ENCODE results near the gene DYNC1H1. TPM values are rescaled to one million over a fixed set of nuclear protein-coding genes. Genes with fewer than 3 reads are reported as not detected.

DYNC1H1 gene
- total RNA-seq, 1 donor from 2014 or later, result 591 TPM

DNA sequence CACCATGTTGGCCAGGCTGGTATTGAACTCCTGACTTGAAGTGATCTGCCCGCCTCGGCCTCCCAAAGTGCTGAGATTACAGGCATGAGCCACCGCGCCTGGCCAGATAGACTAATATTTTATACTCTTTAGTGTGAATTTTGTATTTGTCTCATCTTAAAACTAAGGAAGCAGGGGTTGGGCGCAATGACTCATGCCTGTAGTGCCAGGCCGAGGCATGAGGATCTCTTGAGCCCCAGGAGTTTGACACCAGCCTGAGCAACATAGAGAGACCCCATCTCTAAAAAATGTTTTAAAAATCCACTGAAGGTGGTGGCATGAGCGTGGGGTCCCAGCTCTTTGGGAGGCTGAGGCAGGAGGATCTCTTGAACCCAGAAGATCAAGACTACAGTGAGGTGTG is 9.0 kb downstream of the DYNC1H1 start:
- Histone ChIP-seq H3K36me3 (ENCODE audit: insufficient read depth, low read length) (peaks cover 27% of the 10 kb centered on the region), H3K27me3 (ENCODE audit: insufficient read depth, low read length) (no peaks in the 10 kb centered on the region), H3K79me2 (ENCODE audit: insufficient read depth, low read length) (peaks cover 91% of the 10 kb centered on the region), H3K4me2 (ENCODE audit: low read length) (peak overlapping the region; percentile 79), H3K4me1 (ENCODE audit: insufficient read depth, low read length) (peaks cover 29% of the 10 kb centered on the region), H3K27ac (ENCODE audit: low read depth, low read length) (peak overlapping the region; percentile 99), H3K9ac (ENCODE audit: low read length) (peak overlapping the region; percentile 82), H2AFZ (ENCODE audit: low read depth, low read length) (no peak overlapping the region), H3K4me3 (ENCODE audit: insufficient read depth, low read depth, low read length) (peak overlapping the region; percentile 32), H4K20me1 (ENCODE audit: insufficient read depth, low read length) (peaks cover 28% of the 10 kb centered on the region), H3K9me3 (ENCODE audit: insufficient read depth, low read depth, low read length) (no peaks in the 10 kb centered on the region)
- H3K27ac Mint-ChIP-seq (ENCODE audit: unreplicated experiment), result peak overlapping the region; percentile 92
- no peaks in the 10 kb centered on the region for H3K9me3 Mint-ChIP-seq (ENCODE audit: unreplicated experiment)
- peak overlapping the region; percentile 50 for H3K4me3 Mint-ChIP-seq (ENCODE audit: unreplicated experiment)
- FAIRE-seq (no peak), DNase-seq (ENCODE audit: low read depth) (no peak)
- TF ChIP-seq EZH2 (IDR thresholded peaks at IDR 0.05; ENCODE audit: insufficient read depth, low read length), result no peak
- TF ChIP-seq, protein P1, sequence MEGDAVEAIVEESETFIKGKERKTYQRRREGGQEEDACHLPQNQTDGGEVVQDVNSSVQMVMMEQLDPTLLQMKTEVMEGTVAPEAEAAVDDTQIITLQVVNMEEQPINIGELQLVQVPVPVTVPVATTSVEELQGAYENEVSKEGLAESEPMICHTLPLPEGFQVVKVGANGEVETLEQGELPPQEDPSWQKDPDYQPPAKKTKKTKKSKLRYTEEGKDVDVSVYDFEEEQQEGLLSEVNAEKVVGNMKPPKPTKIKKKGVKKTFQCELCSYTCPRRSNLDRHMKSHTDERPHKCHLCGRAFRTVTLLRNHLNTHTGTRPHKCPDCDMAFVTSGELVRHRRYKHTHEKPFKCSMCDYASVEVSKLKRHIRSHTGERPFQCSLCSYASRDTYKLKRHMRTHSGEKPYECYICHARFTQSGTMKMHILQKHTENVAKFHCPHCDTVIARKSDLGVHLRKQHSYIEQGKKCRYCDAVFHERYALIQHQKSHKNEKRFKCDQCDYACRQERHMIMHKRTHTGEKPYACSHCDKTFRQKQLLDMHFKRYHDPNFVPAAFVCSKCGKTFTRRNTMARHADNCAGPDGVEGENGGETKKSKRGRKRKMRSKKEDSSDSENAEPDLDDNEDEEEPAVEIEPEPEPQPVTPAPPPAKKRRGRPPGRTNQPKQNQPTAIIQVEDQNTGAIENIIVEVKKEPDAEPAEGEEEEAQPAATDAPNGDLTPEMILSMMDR (IDR thresholded peaks at IDR 0.05; ENCODE audit: insufficient read depth, low read depth, low read length), result no peak
- H3K36me3 Mint-ChIP-seq (ENCODE audit: low read depth, unreplicated experiment), result peaks cover 10% of the 10 kb centered on the region
- H3K4me1 Mint-ChIP-seq (ENCODE audit: low read depth, unreplicated experiment), result peaks cover 39% of the 10 kb centered on the region
- H3K27me3 Mint-ChIP-seq (ENCODE audit: low read depth, unreplicated experiment), result no peaks in the 10 kb centered on the region

DNA sequence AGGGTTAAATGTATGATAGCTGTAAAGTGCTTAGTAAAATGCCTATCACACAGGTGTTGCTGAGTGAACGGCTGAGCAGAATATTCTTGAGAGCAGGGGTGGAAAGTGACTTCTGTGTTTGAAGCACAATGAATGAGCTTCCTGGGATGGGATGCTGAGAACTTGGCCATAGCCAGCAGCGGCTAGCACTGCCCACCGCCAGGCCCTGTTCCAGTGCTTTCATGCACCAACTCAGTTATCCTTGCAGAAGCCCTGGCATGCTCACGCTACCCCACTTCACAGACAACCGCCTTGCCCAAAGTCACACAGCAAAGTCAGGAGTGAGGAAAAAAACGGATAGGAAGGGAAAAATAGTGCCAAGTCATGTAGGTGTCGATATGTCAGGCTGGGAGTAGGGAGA is 10.9 kb downstream of the DYNC1H1 start:
- TF ChIP-seq, protein P1 (IDR thresholded peaks at IDR 0.05; ENCODE audit: insufficient read depth, low read depth, low read length), result no peak
- TF ChIP-seq EZH2 (IDR thresholded peaks at IDR 0.05; ENCODE audit: insufficient read depth, low read length), result no peak
- FAIRE-seq (no peak), DNase-seq (ENCODE audit: low read depth) (no peak)
- Mint-ChIP-seq H3K27me3 (ENCODE audit: low read depth, unreplicated experiment) (no peaks in the 10 kb centered on the region), H3K36me3 (ENCODE audit: low read depth, unreplicated experiment) (peaks cover 9% of the 10 kb centered on the region), H3K9me3 (ENCODE audit: unreplicated experiment) (no peaks in the 10 kb centered on the region), H3K4me3 (ENCODE audit: unreplicated experiment) (no peak overlapping the region), H3K27ac (ENCODE audit: unreplicated experiment) (no peak overlapping the region), H3K4me1 (ENCODE audit: low read depth, unreplicated experiment) (peaks cover 32% of the 10 kb centered on the region)
- H3K36me3 ChIP-seq (ENCODE audit: insufficient read depth, low read length), result peaks cover 34% of the 10 kb centered on the region
- H3K9me3 ChIP-seq (ENCODE audit: insufficient read depth, low read depth, low read length), result no peaks in the 10 kb centered on the region
- H3K27me3 ChIP-seq (ENCODE audit: insufficient read depth, low read length), result no peaks in the 10 kb centered on the region
- no peak overlapping the region for H3K27ac ChIP-seq (ENCODE audit: low read depth, low read length)
- no peak overlapping the region for H2AFZ ChIP-seq (ENCODE audit: low read depth, low read length)
- H3K4me3 ChIP-seq (ENCODE audit: insufficient read depth, low read depth, low read length), result no peak overlapping the region
- H3K4me2 ChIP-seq (ENCODE audit: low read length), result no peak overlapping the region
- peaks cover 41% of the 10 kb centered on the region for H4K20me1 ChIP-seq (ENCODE audit: insufficient read depth, low read length)
- peaks cover 39% of the 10 kb centered on the region for H3K4me1 ChIP-seq (ENCODE audit: insufficient read depth, low read length)
- H3K9ac ChIP-seq (ENCODE audit: low read length), result no peak overlapping the region
- H3K79me2 ChIP-seq (ENCODE audit: insufficient read depth, low read length), result peaks cover 87% of the 10 kb centered on the region

DNA sequence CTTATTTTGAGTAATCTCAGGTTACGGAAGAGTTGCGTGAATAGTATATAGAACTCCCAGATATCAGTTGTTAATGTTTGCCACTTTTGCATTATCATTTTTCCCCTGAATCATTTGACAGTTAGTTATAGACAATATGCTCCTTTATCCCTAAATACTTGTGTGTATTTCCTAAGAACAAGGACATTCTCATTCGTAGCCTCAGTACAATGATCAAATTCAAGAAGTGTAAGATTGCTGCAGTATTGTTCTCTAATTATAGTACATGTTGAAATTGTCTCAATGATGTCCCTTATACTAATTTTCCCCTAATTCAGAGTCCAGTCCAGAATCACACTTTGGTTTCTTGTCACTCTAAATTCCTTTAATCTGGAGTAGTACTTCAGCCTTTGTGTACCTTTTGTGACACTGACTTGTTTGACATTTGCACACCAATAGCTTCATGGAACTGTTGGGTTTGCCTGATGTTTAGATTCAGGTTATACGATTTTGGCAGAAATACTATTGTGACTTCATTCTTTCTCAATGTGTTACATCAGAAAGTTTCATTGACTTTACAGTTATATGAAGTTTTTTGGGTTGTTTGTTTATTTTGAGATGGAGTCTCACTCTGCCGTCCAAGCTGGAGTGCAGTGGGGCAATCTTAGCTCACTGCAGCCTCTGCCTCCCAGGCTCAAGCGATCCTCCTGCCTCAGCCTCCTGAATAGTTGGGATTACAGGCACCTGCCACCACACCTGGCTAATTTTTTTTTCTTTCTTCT is 13.1 kb downstream of the DYNC1H1 start:
- H3K27ac Mint-ChIP-seq (ENCODE audit: unreplicated experiment), result no peak overlapping the region
- H3K27me3 Mint-ChIP-seq (ENCODE audit: low read depth, unreplicated experiment), result no peaks in the 10 kb centered on the region
- no peak overlapping the region for H3K4me3 Mint-ChIP-seq (ENCODE audit: unreplicated experiment)
- Histone ChIP-seq H3K4me1 (ENCODE audit: insufficient read depth, low read length) (peaks cover 38% of the 10 kb centered on the region), H3K36me3 (ENCODE audit: insufficient read depth, low read length) (peaks cover 49% of the 10 kb centered on the region), H3K27ac (ENCODE audit: low read depth, low read length) (no peak overlapping the region), H3K9me3 (ENCODE audit: insufficient read depth, low read depth, low read length) (no peaks in the 10 kb centered on the region), H4K20me1 (ENCODE audit: insufficient read depth, low read length) (peaks cover 54% of the 10 kb centered on the region), H3K9ac (ENCODE audit: low read length) (no peak overlapping the region), H3K79me2 (ENCODE audit: insufficient read depth, low read length) (peaks cover 82% of the 10 kb centered on the region), H2AFZ (ENCODE audit: low read depth, low read length) (no peak overlapping the region), H3K27me3 (ENCODE audit: insufficient read depth, low read length) (no peaks in the 10 kb centered on the region), H3K4me3 (ENCODE audit: insufficient read depth, low read depth, low read length) (no peak overlapping the region), H3K4me2 (ENCODE audit: low read length) (no peak overlapping the region)
- no peaks in the 10 kb centered on the region for H3K9me3 Mint-ChIP-seq (ENCODE audit: unreplicated experiment)
- TF ChIP-seq, protein P1 (IDR thresholded peaks at IDR 0.05; ENCODE audit: insufficient read depth, low read depth, low read length), result no peak
- TF ChIP-seq EZH2 (IDR thresholded peaks at IDR 0.05; ENCODE audit: insufficient read depth, low read length), result no peak
- peaks cover 7% of the 10 kb centered on the region for H3K36me3 Mint-ChIP-seq (ENCODE audit: low read depth, unreplicated experiment)
- FAIRE-seq (no peak), DNase-seq (ENCODE audit: low read depth) (no peak)
- H3K4me1 Mint-ChIP-seq (ENCODE audit: low read depth, unreplicated experiment), result peaks cover 30% of the 10 kb centered on the region

Measured in astrocyte (in vitro differentiated cells and primary cell).